Hepatocyte (in vitro differentiated cells): Measurements from ENCODE around the gene M6PR.

Source experiments
- CTCF ChIP-seq: fragments of 200-600 bp; sonication (generic); IDR thresholded peaks from 2 replicates; pipeline ENCODE4 v1.5.1; 2016; ENCODE audit warnings: antibody characterized with exemption, mild to moderate bottlenecking; ENCODE audit not compliant: poor library complexity
- EZH2 ChIP-seq: fragments of 200-600 bp; sonication (generic); IDR thresholded peaks from 2 replicates; pipeline ENCODE4 v1.6.1; 2016; ENCODE audit warnings: antibody characterized with exemption, mild to moderate bottlenecking, borderline replicate concordance
- EZH2phosphoT487 ChIP-seq: fragments of 200-600 bp; sonication (generic); IDR thresholded peaks from one replicate; pipeline ENCODE4 v1.6.1; 2018; ENCODE audit warnings: antibody characterized with exemption, mild to moderate bottlenecking, low read depth, moderate library complexity; ENCODE audit not compliant: unreplicated experiment, severe bottlenecking

- no peak for TF ChIP-seq CTCF
- TF ChIP-seq EZH2: no peak
- TF ChIP-seq EZH2phosphoT487: no peak
These were observed 37.7 kb upstream of the M6PR start for GRCh38 chr12:8987163-8987562.
